Gastroesophageal sphincter (tissue), 4 donors: ENCODE results near the gene TAL2. TPM values are rescaled to one million over a fixed set of nuclear protein-coding genes. Genes with fewer than 3 reads are reported as not detected.
"Not testable (repeated sequence)": the region's sequence is repeated elsewhere in the genome, so short reads cannot be mapped to it uniquely, and the experiment has no call there.

Source experiments
- ATAC-seq: fragments of 150-250 bp; one replicate; pipeline ENCODE4 v1.9.1; 2016; ENCODE audit warnings: mild to moderate bottlenecking, moderate library complexity
- H3K27ac ChIP-seq, 4 donors: fragments of 200-600 bp; sonication (generic) in 3 of 4; 1 replicate in 3 of 4; 2 replicates in 1 of 4; pipeline ENCODE4 v1.5.1; 2016 to 2019
- H3K27me3 ChIP-seq: fragments of 200-600 bp; sonication (generic); one replicate; pipeline ENCODE4 v1.5.1; 2019
- H3K36me3 ChIP-seq, 2 donors: fragments of 200-600 bp; sonication (generic); one replicate each; pipeline ENCODE4 v1.5.1; 2019; ENCODE audit warnings: control low read depth in 1 of 2
- H3K4me1 ChIP-seq, 3 donors: fragments of 200-600 bp; sonication (generic); 1 replicate in 2 of 3; 2 replicates in 1 of 3; pipeline ENCODE4 v1.5.1; 2016 to 2019; ENCODE audit warnings: control low read depth in 2 of 3
- H3K4me3 ChIP-seq, 2 donors: fragments of 200-600 bp; sonication (generic); one replicate each; pipeline ENCODE4 v1.5.1; 2019; ENCODE audit warnings: mild to moderate bottlenecking in 1 of 2, moderate library complexity in 1 of 2
- H3K9me3 ChIP-seq, 3 donors: fragments of 200-600 bp; sonication (generic); one replicate each; pipeline ENCODE4 v1.5.1; 2017 to 2019; ENCODE audit warnings: control low read depth in 2 of 3
- EP300 ChIP-seq: sonication (generic); formaldehyde crosslinking; IDR thresholded peaks from one replicate; pipeline ENCODE4 v1.6.1; 2017; ENCODE audit warnings: antibody characterized with exemption, mild to moderate bottlenecking
- POLR2A ChIP-seq, 2 donors: fragments of 450-650 bp; IDR thresholded peaks; one replicate each; pipeline ENCODE4 v1.6.1; 2017; ENCODE audit warnings: antibody characterized with exemption in 2 of 2, mild to moderate bottlenecking in 2 of 2, moderate library complexity in 1 of 2
- POLR2AphosphoS5 ChIP-seq: sonication (generic); formaldehyde crosslinking; IDR thresholded peaks from one replicate; pipeline ENCODE4 v1.6.1; 2017; ENCODE audit warnings: antibody characterized with exemption
- WGBS, 2 donors: methylation state at CpG; one replicate each; pipeline ENCODE4 v1.1.5; 2018; ENCODE audit warnings: low coverage in 1 of 2; 5-methylcytosine and 5-hydroxymethylcytosine counted together
- total RNA-seq, 4 donors: library from RNA; depleted of rRNA; stranded (reverse); fragments of >200 nt; gene quantifications; one replicate each; pipeline ENCODE4 v1.1.0, GENCODE V29; 2016
- TF ChIP-seq, protein P1 (sequence below), 4 experiments: fragments of 200-600 bp in 2 of 4; fragments of 450-650 bp in 2 of 4; sonication (generic) in 1 of 4; IDR thresholded peaks; one replicate each; pipeline ENCODE4 v1.5.1; 2017 to 2019; ENCODE audit warnings: antibody characterized with exemption in 4 of 4, mild to moderate bottlenecking in 2 of 4, moderate library complexity in 2 of 4

The TAL2 gene
- total RNA-seq, 4 donors from 2014 or later = not detected

GRCh38 chr9:105702207-105702606, 40.0 kb downstream of the TAL2 start:
- peaks cover 0 to 9% of the 10 kb centered on the region in 2 donors for H3K36me3 ChIP-seq
- no peaks in the 10 kb centered on the region for H3K4me1 ChIP-seq
- TF ChIP-seq POLR2A (IDR thresholded peaks at IDR 0.05) = no peak
- TF ChIP-seq EP300 = no peak
- TF ChIP-seq, protein P1, sequence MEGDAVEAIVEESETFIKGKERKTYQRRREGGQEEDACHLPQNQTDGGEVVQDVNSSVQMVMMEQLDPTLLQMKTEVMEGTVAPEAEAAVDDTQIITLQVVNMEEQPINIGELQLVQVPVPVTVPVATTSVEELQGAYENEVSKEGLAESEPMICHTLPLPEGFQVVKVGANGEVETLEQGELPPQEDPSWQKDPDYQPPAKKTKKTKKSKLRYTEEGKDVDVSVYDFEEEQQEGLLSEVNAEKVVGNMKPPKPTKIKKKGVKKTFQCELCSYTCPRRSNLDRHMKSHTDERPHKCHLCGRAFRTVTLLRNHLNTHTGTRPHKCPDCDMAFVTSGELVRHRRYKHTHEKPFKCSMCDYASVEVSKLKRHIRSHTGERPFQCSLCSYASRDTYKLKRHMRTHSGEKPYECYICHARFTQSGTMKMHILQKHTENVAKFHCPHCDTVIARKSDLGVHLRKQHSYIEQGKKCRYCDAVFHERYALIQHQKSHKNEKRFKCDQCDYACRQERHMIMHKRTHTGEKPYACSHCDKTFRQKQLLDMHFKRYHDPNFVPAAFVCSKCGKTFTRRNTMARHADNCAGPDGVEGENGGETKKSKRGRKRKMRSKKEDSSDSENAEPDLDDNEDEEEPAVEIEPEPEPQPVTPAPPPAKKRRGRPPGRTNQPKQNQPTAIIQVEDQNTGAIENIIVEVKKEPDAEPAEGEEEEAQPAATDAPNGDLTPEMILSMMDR (IDR thresholded peaks at IDR 0.05) = no peak
- no peak for TF ChIP-seq POLR2AphosphoS5
- no peaks in the 10 kb centered on the region for H3K9me3 ChIP-seq
- 50 to 96% methylated on average over 1 of the region's 1 CpG for WGBS, 2 donors
- H3K27ac ChIP-seq = no peak overlapping the region
- no peaks in the 10 kb centered on the region for H3K27me3 ChIP-seq
- H3K4me3 ChIP-seq = no peak overlapping the region
- no peak for ATAC-seq

- 89% methylated on average over 2 of the region's 4 CpGs; no CpG with 5 or more reads in 1 of the 2 donors for WGBS, 2 donors
These were observed 41.4 kb downstream of the TAL2 start for GRCh38 chr9:105703638-105704037.

DNA sequence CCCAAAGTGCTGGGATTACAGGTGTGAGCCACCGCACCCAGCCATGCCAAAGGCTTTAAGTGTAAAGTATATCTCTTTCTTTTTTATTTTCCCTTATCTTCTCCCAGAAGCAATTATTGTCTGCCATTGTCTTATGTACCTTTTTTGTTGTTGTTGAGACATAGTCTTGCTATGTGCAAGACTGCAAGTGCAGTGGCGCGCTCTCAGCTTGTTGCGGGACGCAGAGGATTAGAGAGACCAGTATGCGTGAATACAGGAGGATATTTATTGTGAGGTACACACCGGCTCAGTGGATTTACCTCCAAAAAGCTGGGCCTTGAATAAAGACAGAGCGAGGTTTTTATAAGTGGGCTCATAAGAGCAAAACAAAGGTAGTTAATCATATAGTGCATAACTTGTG, 43.9 kb downstream of the TAL2 start:
- 95 to 96% methylated on average over 3 to 8 of the region's 8 CpGs for WGBS, 2 donors
- H3K9me3 ChIP-seq = no peaks in the 10 kb centered on the region
- TF ChIP-seq, protein P1 (IDR thresholded peaks at IDR 0.05) = no peak
- TF ChIP-seq POLR2AphosphoS5 (no peak), EP300 (no peak), POLR2A (IDR thresholded peaks at IDR 0.05) (no peak)

More at GRCh38 chr9:105703638-105704037, 41.4 kb downstream of the TAL2 start:
- not testable (repeated sequence) for H3K4me3 ChIP-seq, H3K27ac ChIP-seq, H3K36me3 ChIP-seq, H3K4me1 ChIP-seq, H3K27me3 ChIP-seq, ATAC-seq, H3K9me3 ChIP-seq

GRCh38 chr9:105708405-105708804, 46.1 kb downstream of the TAL2 start:
- H3K27me3 ChIP-seq = no peaks in the 10 kb centered on the region
- ATAC-seq = no peak
- no peak overlapping the region for H3K4me3 ChIP-seq
- H3K4me1 ChIP-seq = no peaks in the 10 kb centered on the region
- peaks cover 0 to 20% of the 10 kb centered on the region in 2 donors for H3K36me3 ChIP-seq
- TF ChIP-seq POLR2AphosphoS5 = no peak
- TF ChIP-seq, protein P1 (IDR thresholded peaks at IDR 0.05) = no peak
- no peak for TF ChIP-seq POLR2A (IDR thresholded peaks at IDR 0.05)
- no peak for TF ChIP-seq EP300
- 73 to 82% methylated on average over 3 of the region's 3 CpGs for WGBS, 2 donors
- no peak overlapping the region for H3K27ac ChIP-seq
- H3K9me3 ChIP-seq = no peaks in the 10 kb centered on the region

More for the DNA sequence above, 43.9 kb downstream of the TAL2 start:
- Histone ChIP-seq H3K36me3 (peaks cover 0 to 20% of the 10 kb centered on the region in 2 donors), H3K27me3 (no peaks in the 10 kb centered on the region), H3K4me3 (no peak overlapping the region), H3K4me1 (no peaks in the 10 kb centered on the region), H3K27ac (no peak overlapping the region)
- no peak for ATAC-seq

GRCh38 chr9:105710638-105711037, 48.4 kb downstream of the TAL2 start:
- Histone ChIP-seq H3K36me3 (peaks cover 0 to 26% of the 10 kb centered on the region in 2 donors), H3K27ac (no peak overlapping the region), H3K4me1 (no peaks in the 10 kb centered on the region), H3K9me3 (no peaks in the 10 kb centered on the region), H3K27me3 (no peaks in the 10 kb centered on the region), H3K4me3 (no peak overlapping the region)
- WGBS, 2 donors = 85 to 93% methylated on average over 5 to 13 of the region's 13 CpGs
- no peak for ATAC-seq
- TF ChIP-seq, protein P1 (IDR thresholded peaks at IDR 0.05) = no peak
- TF ChIP-seq POLR2A (IDR thresholded peaks at IDR 0.05) (no peak), EP300 (no peak), POLR2AphosphoS5 (no peak)
